HepG2 (cell line): ENCODE data around the gene KIAA0930. TPM values are rescaled to one million over a fixed set of nuclear protein-coding genes. Genes with fewer than 3 reads are reported as not detected.

ENCODE experiments used
- ATAC-seq: fragments of 200-7000 bp; cut with Tn5 transposase; 3 replicates; pipeline ENCODE4 v1.9.1; 2020; ENCODE audit warnings: mild to moderate bottlenecking, moderate library complexity
- BruUV-seq: library from RNA; stranded (reverse); fragments of 400-500 nt; replicated peaks from 2 replicates; lab custom pipeline; 2021; lab: Mats Ljungman, UMichigan
- CTCF ChIA-PET: fragments of 300-600 bp; formaldehyde crosslinking; extraction: SDS; loops from one replicate; lab custom pipeline; 2021; ENCODE audit warnings: low total read pairs, inconsistent platforms, low intra/inter-chr PET ratio; lab: Yijun Ruan, JAX
- POLR2A ChIA-PET: fragments of 350-600 bp; sonication (Branson Sonifier 250); formaldehyde crosslinking; loops from one replicate; lab custom pipeline; 2020; ENCODE audit warnings: antibody characterized with exemption, inconsistent platforms; lab: Yijun Ruan, JAX
- DNase-seq: peaks from one replicate; pipeline ENCODE4 v3.0.0-alpha.2; 2015; ENCODE audit warnings: low spot score
- FAIRE-seq: peaks from 3 replicates; lab custom pipeline; 2011; peaks lifted over from hg19 to GRCh38; lab: Jason Lieb, UNC
- H2AFZ ChIP-seq: one replicate; pipeline ENCODE4 v1.6.1; 2011; ENCODE audit warnings: low read length, inconsistent platforms
- H3K27ac ChIP-seq: fragments of 300-600 bp; 3 replicates; pipeline ENCODE4 v1.8.0; 2011; ENCODE audit warnings: mixed run types, mild to moderate bottlenecking, mixed read lengths, low read length, inconsistent platforms; ENCODE audit not compliant: insufficient read depth; ENCODE audit errors: extremely low read length
- H3K27me3 ChIP-seq, 2 experiments: fragments of 200-600 bp in 1 of 2; 2 replicates in 1 of 2; 3 replicates in 1 of 2; pipeline versions ENCODE4 v1.6.0 to v1.8.0; 2011; ENCODE audit warnings: low read length in 2 of 2, mild to moderate bottlenecking in 2 of 2, moderate library complexity in 2 of 2, inconsistent platforms in 1 of 2; ENCODE audit not compliant: insufficient read depth in 2 of 2, control insufficient read depth in 1 of 2
- H3K36me3 ChIP-seq, 2 experiments: fragments of 200-600 bp in 1 of 2; replicated peaks in 1 of 2; 2 replicates in 1 of 2; 3 replicates in 1 of 2; pipeline versions ENCODE4 v1.5.1 to v1.8.0; 2011; ENCODE audit warnings: low read length in 2 of 2, inconsistent platforms in 1 of 2; ENCODE audit not compliant: insufficient read depth in 2 of 2, control insufficient read depth in 1 of 2
- H3K4me1 ChIP-seq: 2 replicates; pipeline ENCODE4 v1.5.1; 2012; ENCODE audit warnings: low read length, inconsistent platforms; ENCODE audit not compliant: insufficient read depth
- H3K4me2 ChIP-seq: 2 replicates; pipeline ENCODE4 v1.6.0; 2011; ENCODE audit warnings: low read depth, low read length, inconsistent platforms
- H3K4me3 ChIP-seq, 3 experiments: fragments of 200-600 bp in 1 of 3; sonication (generic), shearing (Covaris generic) in 1 of 3; replicated peaks in 1 of 3; 2 replicates each; pipeline ENCODE4 v1.5.1; 2011 to 2016; ENCODE audit warnings: low read length in 3 of 3, inconsistent platforms in 2 of 3, low read depth in 2 of 3, mild to moderate bottlenecking in 2 of 3, control low read depth in 1 of 3, mixed read lengths in 1 of 3; ENCODE audit not compliant: insufficient read depth in 1 of 3
- H3K79me2 ChIP-seq: one replicate; pipeline ENCODE4 v1.6.1; 2011; ENCODE audit warnings: low read length, inconsistent platforms; ENCODE audit not compliant: insufficient read depth
- H3K9ac ChIP-seq: 2 replicates; pipeline ENCODE4 v1.6.0; 2011; ENCODE audit warnings: mild to moderate bottlenecking, low read depth, low read length, inconsistent platforms; ENCODE audit not compliant: insufficient read depth
- H3K9me3 ChIP-seq: 2 replicates; pipeline ENCODE4 v1.5.1; 2012; ENCODE audit warnings: mild to moderate bottlenecking, low read length
- H4K20me1 ChIP-seq: 2 replicates; pipeline ENCODE4 v1.6.0; 2011; ENCODE audit warnings: inconsistent platforms, mild to moderate bottlenecking, low read length, moderate library complexity; ENCODE audit not compliant: insufficient read depth
- ARNT2 ChIP-seq: sonication (generic); formaldehyde crosslinking; IDR thresholded peaks from 2 replicates; pipeline ENCODE4 v1.8.0; 2022; ENCODE audit warnings: mild to moderate bottlenecking, low read depth, missing genetic modification reagents, moderate library complexity
- CHD4 ChIP-seq: fragments of 200-600 bp; sonication (generic); IDR thresholded peaks from 2 replicates; pipeline ENCODE4 v1.7.0; 2017; ENCODE audit warnings: mild to moderate bottlenecking, low read length, borderline replicate concordance
- DMAP1 ChIP-seq: IDR thresholded peaks from 2 replicates; pipeline ENCODE4 v1.6.1; 2016
- FOSL1 ChIP-seq: sonication (generic); formaldehyde crosslinking; IDR thresholded peaks from 2 replicates; pipeline ENCODE4 v1.9.0; 2021; ENCODE audit warnings: missing genetic modification reagents, borderline replicate concordance
- FOXA3 ChIP-seq: IDR thresholded peaks from 2 replicates; pipeline ENCODE4 v1.6.1; 2016; ENCODE audit warnings: missing genetic modification reagents, missing compliant biosample characterization
- GZF1 ChIP-seq: sonication (generic); formaldehyde crosslinking; IDR thresholded peaks from 2 replicates; pipeline ENCODE4 v1.5.1; 2020; ENCODE audit warnings: mild to moderate bottlenecking, missing genetic modification reagents
- MTF2 ChIP-seq: sonication (generic); formaldehyde crosslinking; IDR thresholded peaks from 2 replicates; pipeline ENCODE4 v1.5.0; 2020; ENCODE audit warnings: missing genetic modification reagents, borderline replicate concordance
- POLR2A ChIP-seq, 2 experiments: IDR thresholded peaks; 2 replicates each; pipeline ENCODE4 v1.6.1; 2011; ENCODE audit warnings: low read depth in 2 of 2, low read length in 2 of 2, mild to moderate bottlenecking in 1 of 2, moderate library complexity in 1 of 2; ENCODE audit not compliant: insufficient read depth in 1 of 2
- POLR2AphosphoS5 ChIP-seq: IDR thresholded peaks from 2 replicates; pipeline ENCODE4 v1.6.1; 2012; ENCODE audit warnings: low read depth, low read length
- PRPF4 ChIP-seq: fragments of 200-400 bp; formaldehyde crosslinking; IDR thresholded peaks from 2 replicates; pipeline ENCODE4 v1.6.1; 2016; ENCODE audit warnings: low read length, low read depth; ENCODE audit not compliant: poor library complexity, severe bottlenecking
- SP5 ChIP-seq: IDR thresholded peaks from 2 replicates; pipeline ENCODE4 v1.6.1; 2016; ENCODE audit warnings: low read depth, borderline replicate concordance
- ZBTB38 ChIP-seq: sonication (generic); formaldehyde crosslinking; IDR thresholded peaks from 2 replicates; pipeline ENCODE4 v1.5.1; 2020; ENCODE audit warnings: mild to moderate bottlenecking, missing genetic modification reagents
- ZC3H13 ChIP-seq: sonication (generic); formaldehyde crosslinking; IDR thresholded peaks from 2 replicates; pipeline ENCODE4 v1.8.1; 2023; ENCODE audit warnings: mild to moderate bottlenecking, missing genetic modification reagents, moderate library complexity
- ZNF446 ChIP-seq: sonication (generic); formaldehyde crosslinking; IDR thresholded peaks from 2 replicates; pipeline ENCODE4 v1.5.0; 2020; ENCODE audit warnings: mild to moderate bottlenecking, missing genetic modification reagents
- ZNF780A ChIP-seq: sonication (generic); formaldehyde crosslinking; IDR thresholded peaks from 2 replicates; pipeline ENCODE4 v1.8.0; 2022; ENCODE audit warnings: mild to moderate bottlenecking, missing genetic modification reagents, moderate library complexity
- ZNF841 ChIP-seq: sonication (generic); formaldehyde crosslinking; IDR thresholded peaks from 2 replicates; pipeline ENCODE4 v1.8.1; 2023; ENCODE audit warnings: missing genetic modification reagents, borderline replicate concordance
- ZNF891 ChIP-seq: sonication (generic); formaldehyde crosslinking; IDR thresholded peaks from 2 replicates; pipeline ENCODE4 v1.5.0; 2020; ENCODE audit warnings: mild to moderate bottlenecking, missing genetic modification reagents
- WGBS: methylation state at CpG from one replicate; pipeline ENCODE4 v1.1.6; 2017; ENCODE audit warnings: low lambda C conversion rate; 5-methylcytosine and 5-hydroxymethylcytosine counted together
- in situ Hi-C: cut with HindIII; loops from 2 replicates; pipeline ENCODE4 v1.10.0; 2017; ENCODE audit warnings: low pct_unique_long_range_greater_than_20kb; ENCODE audit not compliant: extremely low pct_ligation_motif_present
- intact Hi-C: fragments of 100-400 bp; cut with micrococcal nuclease; formaldehyde crosslinking; loops from one replicate; pipeline ENCODE4 v1.10.0; 2022; ENCODE audit not compliant: unreplicated experiment
- polyA plus RNA-seq, 8 experiments: library from polyadenylated mRNA; depleted of rRNA in 3 of 8; stranded (reverse) in 7 of 8; unstranded in 1 of 8; fragments of >200 nt; fragmentation: Illumina TruSeq in 4 of 8; extraction: Trizol in 4 of 8; gene quantifications; 2 replicates each; pipeline versions ENCODE4 v1.2.1 to v1.2.3, GENCODE V29; 2011 to 2016; ENCODE audit warnings: low read depth in 4 of 8, missing spikeins in 1 of 8, mixed read lengths in 1 of 8; ENCODE audit not compliant: insufficient read depth in 1 of 8
- total RNA-seq, 5 experiments: library from RNA; depleted of rRNA; stranded (reverse); fragments of >200 nt; fragmentation: Illumina TruSeq; extraction: Trizol; gene quantifications; 2 replicates each; pipeline ENCODE4 v1.2.3, GENCODE V29; 2016; ENCODE audit warnings: low read depth in 1 of 5
- TF ChIP-seq, protein P1 (sequence below): sonication (generic); formaldehyde crosslinking; IDR thresholded peaks from 2 replicates; pipeline ENCODE4 v1.4.0; 2020; ENCODE audit warnings: missing genetic modification reagents, borderline replicate concordance
- TF ChIP-seq, protein P2 (sequence below): sonication (generic); formaldehyde crosslinking; IDR thresholded peaks from 2 replicates; pipeline ENCODE4 v1.8.0; 2022; ENCODE audit warnings: missing genetic modification reagents, low read depth, mild to moderate bottlenecking, borderline replicate concordance
- TF ChIP-seq, protein P3 (sequence below): sonication (generic); formaldehyde crosslinking; IDR thresholded peaks from 2 replicates; pipeline ENCODE4 v1.4.0; 2020; ENCODE audit warnings: missing genetic modification reagents, borderline replicate concordance

KIAA0930 gene
- total and polyA plus RNA-seq, 2 of the 13 experiments (the other 11 are each of a cell fraction or from before 2014, with no cell fraction given): 27.0 to 38.2 TPM

DNA sequence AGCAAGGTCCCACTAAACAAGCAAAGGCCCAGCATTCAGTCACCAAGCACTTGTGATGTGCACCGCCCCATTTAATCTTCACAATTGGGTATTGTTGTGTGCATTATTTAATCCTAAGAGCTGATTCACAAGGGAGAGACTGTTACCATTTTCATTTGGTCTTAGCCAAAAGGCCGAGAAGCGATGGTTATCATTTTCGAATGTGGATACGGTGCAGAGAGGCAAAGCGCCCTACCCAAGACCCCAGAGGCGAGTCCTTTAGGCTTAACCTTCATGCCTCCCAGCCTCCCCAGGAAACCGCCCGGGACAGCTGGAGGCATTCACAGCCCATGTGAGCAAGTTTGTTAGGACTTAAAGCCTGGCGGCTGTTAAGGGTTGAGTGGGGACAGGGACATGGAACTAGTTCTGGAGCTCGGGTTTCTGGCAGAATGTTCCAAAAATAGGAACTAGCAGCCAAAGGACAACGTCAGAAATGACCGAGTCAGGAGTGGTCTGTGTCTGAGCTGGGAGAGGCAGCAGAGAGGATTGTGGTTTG, 31.0 kb upstream of the KIAA0930 start:
- in situ Hi-C loops: loop anchor here (5.0 kb wide), 1 partner anchor 36 kb away; the partner anchor contains the start of gene FAM118A
- H3K4me1 ChIP-seq: peaks cover 69% of the 10 kb centered on the region
- H2AFZ ChIP-seq: no peak overlapping the region
- intact Hi-C loops: no loop called here
- H3K4me3 ChIP-seq: no peak overlapping the region
- H3K36me3 ChIP-seq: no peaks in the 10 kb centered on the region
- H3K9me3 ChIP-seq: no peaks in the 10 kb centered on the region
- DNase-seq (peak; percentile 50), ATAC-seq (no peak), FAIRE-seq (no peak)
- no TSS peak for BruUV-seq
- H3K9ac ChIP-seq: peak overlapping the region; percentile 77
- CTCF ChIA-PET: no interaction called here
- H3K27me3 ChIP-seq: no peaks in the 10 kb centered on the region
- H3K27ac ChIP-seq: peak overlapping the region; percentile 98
- peaks cover 16% of the 10 kb centered on the region for H3K79me2 ChIP-seq
- WGBS: 68% methylated on average over 13 of the region's 13 CpGs
- H4K20me1 ChIP-seq: no peaks in the 10 kb centered on the region
- H3K4me2 ChIP-seq: peak overlapping the region; percentile 82
- POLR2A ChIA-PET: interaction anchor here (0.9 to 4.5 kb wide), 13 partner anchors 9 to 233 kb away, joined by 3 to 73 read pairs (median 7); partner anchors contain the start of genes FAM118A and UPK3A
- TF ChIP-seq ZNF841 (CRISPR knock-in tag) (no peak), POLR2A (IDR thresholded peaks at IDR 0.05; ENCODE audit: insufficient read depth in 1 of 2, low read depth in 2 of 2, low read length in 2 of 2) (no peak), ZNF780A (CRISPR knock-in tag) (no peak), DMAP1 (CRISPR knock-in tag) (no peak), PRPF4 (peak; percentile 40), ZNF446 (no peak), FOSL1 (CRISPR knock-in tag) (no peak), ARNT2 (CRISPR knock-in tag) (0 out of 2 replicates have a peak, but pooled peaks have one; percentile 28), ZC3H13 (CRISPR knock-in tag) (no peak), MTF2 (no peak), SP5 (CRISPR knock-in tag) (0 out of 2 replicates have a peak, but pooled peaks have one; percentile 12), ZNF891 (CRISPR knock-in tag) (0 out of 2 replicates have a peak, but pooled peaks have one; percentile 45), CHD4 (no peak), FOXA3 (CRISPR knock-in tag) (0 out of 2 replicates have a peak, but pooled peaks have one; percentile 18), GZF1 (CRISPR knock-in tag) (no peak), ZBTB38 (peak; percentile 33; the same call in 1 of the 2 replicates), POLR2AphosphoS5 (no peak)
- TF ChIP-seq, protein P1, sequence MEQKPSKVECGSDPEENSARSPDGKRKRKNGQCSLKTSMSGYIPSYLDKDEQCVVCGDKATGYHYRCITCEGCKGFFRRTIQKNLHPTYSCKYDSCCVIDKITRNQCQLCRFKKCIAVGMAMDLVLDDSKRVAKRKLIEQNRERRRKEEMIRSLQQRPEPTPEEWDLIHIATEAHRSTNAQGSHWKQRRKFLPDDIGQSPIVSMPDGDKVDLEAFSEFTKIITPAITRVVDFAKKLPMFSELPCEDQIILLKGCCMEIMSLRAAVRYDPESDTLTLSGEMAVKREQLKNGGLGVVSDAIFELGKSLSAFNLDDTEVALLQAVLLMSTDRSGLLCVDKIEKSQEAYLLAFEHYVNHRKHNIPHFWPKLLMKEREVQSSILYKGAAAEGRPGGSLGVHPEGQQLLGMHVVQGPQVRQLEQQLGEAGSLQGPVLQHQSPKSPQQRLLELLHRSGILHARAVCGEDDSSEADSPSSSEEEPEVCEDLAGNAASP (CRISPR knock-in tag): 0 out of 2 replicates have a peak, but pooled peaks have one; percentile 7
- TF ChIP-seq, protein P2, sequence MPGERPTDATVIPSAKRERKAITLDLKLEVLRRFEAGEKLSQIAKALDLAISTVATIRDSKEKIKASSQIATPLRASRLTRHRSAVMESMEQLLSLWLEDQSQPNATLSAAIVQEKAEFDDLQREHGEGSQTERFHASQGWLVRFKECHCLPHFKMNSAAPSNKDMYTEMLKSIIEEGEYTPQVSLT (CRISPR knock-in tag): no peak
- TF ChIP-seq, protein P3, sequence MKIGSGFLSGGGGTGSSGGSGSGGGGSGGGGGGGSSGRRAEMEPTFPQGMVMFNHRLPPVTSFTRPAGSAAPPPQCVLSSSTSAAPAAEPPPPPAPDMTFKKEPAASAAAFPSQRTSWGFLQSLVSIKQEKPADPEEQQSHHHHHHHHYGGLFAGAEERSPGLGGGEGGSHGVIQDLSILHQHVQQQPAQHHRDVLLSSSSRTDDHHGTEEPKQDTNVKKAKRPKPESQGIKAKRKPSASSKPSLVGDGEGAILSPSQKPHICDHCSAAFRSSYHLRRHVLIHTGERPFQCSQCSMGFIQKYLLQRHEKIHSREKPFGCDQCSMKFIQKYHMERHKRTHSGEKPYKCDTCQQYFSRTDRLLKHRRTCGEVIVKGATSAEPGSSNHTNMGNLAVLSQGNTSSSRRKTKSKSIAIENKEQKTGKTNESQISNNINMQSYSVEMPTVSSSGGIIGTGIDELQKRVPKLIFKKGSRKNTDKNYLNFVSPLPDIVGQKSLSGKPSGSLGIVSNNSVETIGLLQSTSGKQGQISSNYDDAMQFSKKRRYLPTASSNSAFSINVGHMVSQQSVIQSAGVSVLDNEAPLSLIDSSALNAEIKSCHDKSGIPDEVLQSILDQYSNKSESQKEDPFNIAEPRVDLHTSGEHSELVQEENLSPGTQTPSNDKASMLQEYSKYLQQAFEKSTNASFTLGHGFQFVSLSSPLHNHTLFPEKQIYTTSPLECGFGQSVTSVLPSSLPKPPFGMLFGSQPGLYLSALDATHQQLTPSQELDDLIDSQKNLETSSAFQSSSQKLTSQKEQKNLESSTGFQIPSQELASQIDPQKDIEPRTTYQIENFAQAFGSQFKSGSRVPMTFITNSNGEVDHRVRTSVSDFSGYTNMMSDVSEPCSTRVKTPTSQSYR (CRISPR knock-in tag): no peak
